Activated CD8-positive, alpha-beta memory T cell treated with anti-CD3 and anti-CD28 coated beads, Interleukin-2, amount 50 U/mL, for 4 hours (primary cell): ENCODE data around the gene CCDC188.
A peak's percentile ranks its signal among the peaks of the same experiment; 100 is the strongest.

ENCODE experiments used
- DNase-seq: peaks from one replicate; pipeline ENCODE4 v3.0.0-alpha.2; 2020

The CCDC188 gene

DNA sequence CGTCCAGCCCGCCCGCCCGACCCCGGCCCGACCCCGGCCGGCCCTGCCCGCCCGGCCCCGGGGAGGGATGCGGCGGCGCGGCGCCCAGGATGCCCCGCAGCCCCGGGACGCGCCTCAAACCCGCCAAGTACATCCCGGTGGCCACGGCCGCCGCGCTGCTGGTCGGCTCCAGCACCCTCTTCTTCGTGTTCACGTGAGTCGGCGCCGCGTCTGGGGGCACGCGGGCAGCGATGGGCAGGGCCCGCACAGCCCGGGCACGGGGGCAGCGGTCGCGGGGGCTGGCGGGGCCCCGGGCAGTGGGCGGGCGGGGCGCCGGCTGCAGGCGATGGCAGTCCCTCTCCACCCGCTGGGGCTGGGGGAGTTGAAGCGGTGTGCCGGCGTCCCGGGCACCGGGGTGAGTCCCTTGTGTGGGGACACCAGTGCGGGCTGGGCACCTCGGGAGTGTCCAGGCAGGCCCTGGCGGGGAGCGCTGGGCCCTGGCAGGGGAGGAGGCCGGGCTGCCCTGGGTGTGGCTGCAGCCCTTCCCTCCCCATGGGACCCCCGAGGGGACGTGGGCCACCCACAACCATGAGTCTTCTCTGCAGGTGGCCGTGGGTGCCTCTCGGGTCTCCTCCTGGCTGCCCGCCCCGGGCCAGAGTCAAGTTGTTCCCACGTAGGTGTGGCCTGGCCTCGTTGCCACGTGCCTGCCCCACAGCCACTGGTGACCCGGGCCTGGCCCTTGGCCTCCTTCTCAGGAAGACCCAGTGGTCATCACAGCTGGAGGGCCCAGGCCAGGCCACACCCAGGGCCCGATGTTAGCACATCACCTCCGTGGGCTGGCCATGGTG lies 18.8 kb downstream of the CCDC188 start:
- no peak for DNase-seq

GRCh38 chr22:20131597-20131858 lies 19.3 kb downstream of the CCDC188 start, which contains the start of gene ZDHHC8:
TSS of gene ZDHHC8 (plus strand) at chr22:20131804. CDS start at chr22:20131948, 144 bp downstream.
- peak; percentile 53 for DNase-seq

DNA sequence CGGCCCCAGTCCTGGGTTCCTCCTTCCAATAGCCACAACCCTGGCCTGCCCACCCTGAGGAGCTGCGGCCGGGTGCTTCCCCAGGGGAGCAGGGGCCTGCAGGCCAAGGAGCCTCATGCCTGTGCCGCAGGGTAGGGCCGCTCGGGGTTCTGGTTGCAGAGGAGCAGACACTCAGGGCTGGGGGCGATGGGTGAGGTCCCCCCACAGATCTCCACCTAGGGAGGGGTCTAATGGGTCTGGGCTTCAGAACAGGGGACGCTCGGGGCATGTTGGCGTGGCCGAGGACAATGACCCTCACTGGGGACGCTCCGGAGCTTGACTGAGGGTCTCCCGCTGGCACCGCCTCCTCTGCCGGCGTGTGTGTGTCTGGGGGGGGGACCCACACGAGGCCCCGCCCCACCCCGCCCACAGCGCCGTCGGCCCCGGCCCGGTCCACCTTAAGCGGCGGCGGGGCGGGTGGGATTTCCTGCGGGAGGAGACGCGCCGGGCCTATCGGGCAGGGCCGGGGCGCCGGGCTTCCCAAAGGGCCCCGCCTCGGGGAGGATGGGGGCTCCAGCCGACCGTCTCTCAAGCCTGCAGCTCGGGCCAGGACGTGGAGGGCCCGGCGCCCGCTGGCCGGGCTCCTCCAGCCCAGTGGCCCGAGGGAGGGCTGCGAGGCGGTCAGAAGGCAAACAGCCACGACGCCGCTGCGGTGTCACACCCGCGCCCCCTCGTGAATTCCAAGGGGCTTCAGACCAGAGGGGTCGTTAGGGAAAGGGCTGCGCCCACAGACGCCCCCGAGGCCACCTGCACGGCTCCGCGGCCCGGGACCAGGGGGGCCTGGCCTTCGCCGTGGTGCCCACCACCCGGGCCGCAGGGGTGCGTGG lies 19.9 kb downstream of the CCDC188 start:
- DNase-seq, result peak; percentile 84

GRCh38 chr22:20130319-20130718 lies 20.5 kb downstream of the CCDC188 start:
- DNase-seq, result no peak

- DNase-seq, result no peak
These were observed 21.2 kb downstream of the CCDC188 start for GRCh38 chr22:20129747-20130014.

DNA sequence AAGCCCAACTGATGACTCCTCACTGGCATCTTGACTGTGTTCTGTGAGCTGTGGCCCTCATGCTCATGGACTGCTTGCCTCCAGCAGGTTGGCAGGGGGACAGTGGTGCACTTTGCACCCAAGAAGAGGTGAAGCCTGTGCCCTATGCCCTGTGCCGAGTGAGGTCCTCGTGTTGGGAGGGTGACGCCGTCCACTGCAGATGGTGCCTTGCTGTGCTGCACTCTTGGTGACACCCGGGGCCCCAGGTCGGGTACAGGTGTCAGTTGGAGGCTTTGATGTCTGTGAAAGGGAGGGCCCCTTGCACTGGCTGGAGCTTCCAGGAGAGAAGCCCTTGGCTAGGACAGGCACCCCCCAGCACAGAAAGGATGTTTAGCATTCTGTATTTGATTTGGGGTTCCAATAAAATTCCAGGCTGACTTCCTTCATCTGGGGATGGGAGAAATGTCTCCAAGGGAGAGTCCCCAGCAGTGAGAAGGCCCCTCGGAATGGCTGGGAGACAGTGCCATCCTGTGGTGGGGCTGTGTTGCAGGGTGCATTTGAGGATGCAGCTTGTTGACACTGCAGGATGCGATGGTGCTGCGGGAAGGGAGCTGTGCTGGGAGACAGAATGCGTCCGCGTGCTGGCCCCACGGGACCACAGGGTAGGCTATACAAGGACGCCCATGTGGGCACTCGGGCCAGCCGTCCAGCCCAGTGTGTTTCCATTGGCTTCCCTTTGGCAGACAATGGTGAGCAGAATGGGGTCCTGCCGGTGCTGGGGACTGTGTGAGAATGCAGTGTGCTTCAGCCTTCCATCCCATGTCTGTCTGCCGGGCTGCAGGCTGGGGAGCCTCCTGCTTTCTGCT lies 21.7 kb downstream of the CCDC188 start:
- DNase-seq, result peak; percentile 57

DNA sequence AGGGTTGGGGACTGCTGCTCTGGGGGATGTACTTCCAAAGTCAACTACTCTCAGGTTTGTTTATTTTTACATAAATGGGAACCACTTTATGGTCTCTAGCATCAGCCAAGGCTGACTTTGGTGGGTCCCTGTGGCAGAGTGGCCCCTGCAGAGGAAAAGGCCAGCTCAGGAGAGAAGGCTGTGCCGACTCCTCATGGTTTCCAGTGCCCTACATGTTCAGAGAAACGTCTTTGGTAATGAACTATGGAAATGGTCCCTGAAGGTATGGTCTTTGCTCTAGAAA lies 22.3 kb downstream of the CCDC188 start:
- DNase-seq, result no peak

DNA sequence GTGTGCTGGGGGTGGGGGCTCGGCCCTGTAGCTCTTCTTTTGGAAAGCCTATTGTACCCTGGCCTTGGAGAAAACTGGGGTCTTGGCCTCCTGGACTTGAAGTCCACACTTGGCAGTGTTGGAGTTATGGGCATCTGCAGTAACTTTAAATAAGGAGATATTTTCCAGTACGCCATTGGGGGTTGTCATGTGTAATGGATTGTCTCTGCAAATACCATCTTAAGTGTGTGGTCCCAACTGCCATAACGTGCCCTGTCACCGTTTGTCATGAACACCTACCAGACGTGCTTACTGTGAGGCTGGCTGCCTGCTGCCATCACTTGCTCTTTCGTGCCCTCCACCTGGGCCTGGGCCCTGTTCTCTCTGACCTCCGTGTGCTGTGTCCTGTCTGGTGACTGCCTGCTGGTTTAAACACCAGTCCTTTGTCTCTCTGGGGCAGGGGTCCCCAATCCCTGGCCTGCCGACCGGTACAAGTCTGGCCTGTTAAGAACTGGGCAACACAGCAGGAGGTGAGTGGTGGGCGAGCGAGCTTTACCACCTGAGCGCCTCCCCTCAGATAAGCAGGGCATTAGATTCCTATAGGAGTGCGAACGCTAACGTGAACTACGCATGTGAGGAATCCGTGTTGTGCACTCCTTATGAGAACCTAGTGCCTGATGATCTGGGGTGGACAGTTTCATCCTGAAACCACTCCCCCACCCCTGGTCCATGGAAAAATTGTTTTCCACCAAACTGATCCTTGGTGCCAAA lies 22.8 kb downstream of the CCDC188 start:
- no peak for DNase-seq

- DNase-seq, result no peak
These were observed 23.5 kb downstream of the CCDC188 start for GRCh38 chr22:20127318-20127868.

GRCh38 chr22:20126284-20127029 lies 24.4 kb downstream of the CCDC188 start:
- no peak for DNase-seq

GRCh38 chr22:20125201-20126174 lies 25.4 kb downstream of the CCDC188 start:
- no peak for DNase-seq

DNA sequence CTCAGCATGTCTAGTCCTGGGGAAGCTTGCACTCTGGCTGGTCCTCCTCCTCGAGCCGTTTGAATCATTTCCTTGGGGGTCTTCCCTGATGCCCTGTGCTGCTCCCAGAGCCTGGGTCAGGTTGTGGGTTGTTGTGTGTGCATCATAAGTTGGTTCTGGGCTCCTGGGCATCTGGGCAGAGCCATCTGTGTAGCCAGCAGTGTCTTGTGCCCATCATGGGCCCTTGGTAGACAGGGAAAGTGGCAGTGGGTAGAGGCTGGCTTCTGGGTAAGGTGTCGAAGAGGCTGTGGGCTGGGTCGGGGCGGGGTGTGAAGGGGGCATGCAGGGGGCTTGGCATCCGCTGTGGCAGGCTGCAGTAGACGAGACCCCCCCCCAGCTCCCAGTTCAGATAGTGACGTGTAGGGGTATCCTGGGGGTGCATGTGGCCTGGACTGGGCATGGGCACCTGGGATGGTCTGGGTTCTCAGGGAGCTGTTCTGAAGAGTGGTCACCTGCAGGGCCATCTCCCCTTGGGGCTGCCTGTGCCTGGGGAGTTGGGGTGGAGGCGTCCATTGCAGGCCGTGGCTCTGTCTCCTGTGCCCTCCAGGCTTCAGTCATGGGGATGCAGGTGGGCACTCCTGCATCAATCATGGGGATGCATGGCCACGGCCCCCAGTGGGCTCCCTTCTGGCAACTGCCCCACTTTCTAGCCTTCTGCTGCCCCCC lies 26.6 kb downstream of the CCDC188 start:
- no peak for DNase-seq

DNA sequence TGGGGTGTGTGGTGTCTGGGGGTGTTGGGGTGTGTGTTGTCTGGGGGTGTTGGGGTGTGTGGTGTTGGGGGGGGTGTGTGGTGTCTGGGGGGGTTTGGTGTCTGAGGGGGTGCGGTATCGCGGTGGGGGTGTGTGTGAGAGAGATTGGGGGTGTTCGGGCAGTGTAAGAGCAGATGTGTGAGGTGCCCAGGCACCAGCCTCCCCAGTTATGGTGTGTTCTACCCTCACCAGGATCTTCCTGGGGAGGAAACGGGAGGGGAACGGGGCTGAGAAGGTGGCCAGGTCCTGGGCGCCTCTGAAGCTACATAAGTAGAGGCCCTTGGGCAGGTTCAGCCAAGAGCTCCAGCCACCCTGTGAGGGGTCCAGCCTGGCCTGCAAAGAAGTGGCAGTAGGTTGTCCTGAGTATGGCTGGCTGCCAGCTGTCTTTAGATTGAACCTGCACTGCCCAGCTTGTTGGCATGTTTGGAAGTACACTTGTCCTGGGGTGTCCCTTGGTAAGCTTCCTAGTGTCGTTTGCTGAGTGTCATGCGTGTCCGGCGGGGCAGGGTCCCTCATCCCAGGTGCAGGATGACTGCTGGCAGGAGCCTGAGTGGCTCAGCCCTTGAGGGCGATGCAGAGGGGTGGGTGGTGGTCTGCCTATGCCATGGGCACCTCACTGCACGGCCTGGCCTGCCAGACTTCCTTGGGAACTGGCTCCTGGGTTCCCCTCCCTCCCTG lies 27.3 kb downstream of the CCDC188 start:
- DNase-seq, result no peak

DNA sequence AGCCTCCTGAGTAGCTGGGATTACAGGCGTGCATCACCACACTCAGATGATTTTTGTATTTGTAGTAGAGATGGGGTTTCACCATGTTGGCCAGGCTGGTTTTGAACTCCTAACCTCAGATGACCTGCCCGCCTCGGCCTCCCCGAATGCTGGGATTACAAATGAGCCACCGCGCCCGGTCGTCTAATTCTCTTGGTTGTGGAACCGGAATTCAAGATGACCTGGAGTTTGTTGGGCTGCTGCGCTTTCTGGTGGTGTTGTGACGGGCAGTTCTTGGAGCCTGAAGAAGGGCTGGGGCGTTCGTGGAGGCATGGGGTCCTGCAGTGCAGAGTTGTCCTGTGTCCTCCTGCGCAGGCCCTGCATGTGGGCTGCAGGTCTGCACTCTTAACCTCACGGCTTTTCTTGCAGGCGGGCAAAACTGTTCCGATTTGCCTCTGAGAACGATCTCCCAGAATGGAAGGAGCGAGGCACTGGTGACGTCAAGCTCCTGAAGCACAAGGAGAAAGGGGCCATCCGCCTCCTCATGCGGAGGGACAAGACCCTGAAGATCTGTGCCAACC lies 28.9 kb downstream of the CCDC188 start:
- DNase-seq, result no peak

GRCh38 chr22:20118300-20119020 lies 32.4 kb downstream of the CCDC188 start:
- no peak for DNase-seq

GRCh38 chr22:20117633-20118299 lies 33.1 kb downstream of the CCDC188 start:
- DNase-seq, result peak; percentile 71

- DNase-seq, result peak; percentile 98
These were observed 33.8 kb downstream of the CCDC188 start, which contains the start of gene TRMT2A for GRCh38 chr22:20116951-20117632. TSS of gene TRMT2A (minus strand) at chr22:20117226. CDS start at chr22:20116906, 320 bp downstream.
